BJ (cell line): ENCODE data around the gene OR2W3. TPM values are rescaled to one million over a fixed set of nuclear protein-coding genes. Genes with fewer than 3 reads are reported as not detected.
A peak's percentile ranks its signal among the peaks of the same experiment; 100 is the strongest.
"Not testable (repeated sequence)": the region's sequence is repeated elsewhere in the genome, so short reads cannot be mapped to it uniquely, and the experiment has no call there.

Source experiments
- CTCF ChIA-PET: fragments of 350-600 bp; formaldehyde crosslinking; extraction: SDS; loops from one replicate; lab custom pipeline; 2021; ENCODE audit warnings: antibody characterized with exemption, inconsistent platforms; lab: Yijun Ruan, JAX
- POLR2A ChIA-PET: fragments of 300-600 bp; sonication (Branson Sonifier 250); formaldehyde crosslinking; extraction: SDS; loops from one replicate; lab custom pipeline; 2021; ENCODE audit warnings: antibody characterized with exemption; lab: Charles Lee
- DNase-seq: peaks from one replicate; pipeline ENCODE4 v3.0.0-alpha.2; 2011; ENCODE audit warnings: low read depth
- H3K27me3 ChIP-seq: 2 replicates; pipeline ENCODE4 v1.6.0; 2011; ENCODE audit warnings: low read length; ENCODE audit not compliant: control insufficient read depth, insufficient read depth
- H3K36me3 ChIP-seq: 2 replicates; pipeline ENCODE4 v1.5.1; 2011; ENCODE audit warnings: low read length; ENCODE audit not compliant: control insufficient read depth, insufficient read depth
- H3K4me3 ChIP-seq: 2 replicates; pipeline ENCODE4 v1.5.1; 2011; ENCODE audit warnings: low read depth, mild to moderate bottlenecking, control low read depth, low read length
- polyA plus RNA-seq: library from polyadenylated mRNA; depleted of rRNA; stranded (reverse); fragments of >200 nt; gene quantifications from 2 replicates; pipeline ENCODE4 v1.2.3, GENCODE V29; 2011; rRNA removed
- TF ChIP-seq, protein P1 (sequence below): IDR thresholded peaks from 2 replicates; pipeline ENCODE4 v1.5.1; 2011; ENCODE audit warnings: low read depth, mild to moderate bottlenecking, control low read depth, inconsistent platforms, low read length, moderate library complexity; ENCODE audit not compliant: insufficient read depth

The OR2W3 gene
- polyA plus RNA-seq, 1 experiment: not detected

DNA sequence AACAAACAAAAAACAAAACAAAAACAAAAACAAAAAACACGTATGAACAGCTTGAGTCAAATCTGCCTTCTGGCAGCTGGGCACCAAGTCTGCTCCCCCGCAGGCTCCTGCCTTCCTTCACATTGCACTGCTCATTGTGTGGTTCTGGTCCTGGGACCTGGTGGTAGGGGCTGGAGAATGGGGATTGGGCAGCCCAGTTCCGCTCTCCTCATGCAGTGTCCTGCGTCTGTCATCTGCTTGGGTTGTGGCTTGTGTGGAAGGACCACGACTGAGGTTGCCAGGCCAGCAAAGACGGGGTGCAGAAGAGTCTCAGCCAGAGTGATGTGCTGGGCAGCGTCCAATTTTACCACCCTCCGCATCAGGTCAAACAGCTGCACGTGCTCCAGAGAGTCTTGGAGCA, 40.4 kb downstream of the OR2W3 start:
- no peak overlapping the region for H3K4me3 ChIP-seq
- H3K27me3 ChIP-seq: no peaks in the 10 kb centered on the region
- H3K36me3 ChIP-seq: no peaks in the 10 kb centered on the region
- no peak for DNase-seq
- CTCF ChIA-PET: no interaction called here
- POLR2A ChIA-PET: no interaction called here
- TF ChIP-seq, protein P1, sequence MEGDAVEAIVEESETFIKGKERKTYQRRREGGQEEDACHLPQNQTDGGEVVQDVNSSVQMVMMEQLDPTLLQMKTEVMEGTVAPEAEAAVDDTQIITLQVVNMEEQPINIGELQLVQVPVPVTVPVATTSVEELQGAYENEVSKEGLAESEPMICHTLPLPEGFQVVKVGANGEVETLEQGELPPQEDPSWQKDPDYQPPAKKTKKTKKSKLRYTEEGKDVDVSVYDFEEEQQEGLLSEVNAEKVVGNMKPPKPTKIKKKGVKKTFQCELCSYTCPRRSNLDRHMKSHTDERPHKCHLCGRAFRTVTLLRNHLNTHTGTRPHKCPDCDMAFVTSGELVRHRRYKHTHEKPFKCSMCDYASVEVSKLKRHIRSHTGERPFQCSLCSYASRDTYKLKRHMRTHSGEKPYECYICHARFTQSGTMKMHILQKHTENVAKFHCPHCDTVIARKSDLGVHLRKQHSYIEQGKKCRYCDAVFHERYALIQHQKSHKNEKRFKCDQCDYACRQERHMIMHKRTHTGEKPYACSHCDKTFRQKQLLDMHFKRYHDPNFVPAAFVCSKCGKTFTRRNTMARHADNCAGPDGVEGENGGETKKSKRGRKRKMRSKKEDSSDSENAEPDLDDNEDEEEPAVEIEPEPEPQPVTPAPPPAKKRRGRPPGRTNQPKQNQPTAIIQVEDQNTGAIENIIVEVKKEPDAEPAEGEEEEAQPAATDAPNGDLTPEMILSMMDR: no peak

DNA sequence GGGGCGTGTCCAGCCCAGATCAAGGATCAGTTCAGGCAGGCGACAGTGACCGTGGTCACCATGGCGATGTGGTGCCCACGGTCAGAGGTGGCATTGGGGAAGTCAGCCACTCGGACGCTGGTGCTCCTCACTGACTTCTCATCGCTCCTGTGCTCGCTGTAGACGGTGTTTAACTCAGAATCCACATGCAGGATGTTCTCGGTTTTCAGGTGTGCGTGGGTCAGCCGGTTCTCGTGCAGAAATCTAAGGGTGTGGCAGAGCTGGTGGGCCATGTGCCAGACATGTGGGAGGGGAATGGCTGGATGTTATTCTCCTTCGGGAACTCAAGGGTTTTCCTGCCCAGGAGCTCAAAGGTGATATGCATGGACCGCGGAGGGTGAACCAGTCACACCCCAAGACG, 41.0 kb downstream of the OR2W3 start:
- CTCF ChIA-PET: no interaction called here
- no peak for DNase-seq
- Histone ChIP-seq H3K36me3 (no peaks in the 10 kb centered on the region), H3K27me3 (no peaks in the 10 kb centered on the region), H3K4me3 (no peak overlapping the region)
- TF ChIP-seq, protein P1: no peak
- POLR2A ChIA-PET: no interaction called here

- POLR2A ChIA-PET, DNase-seq, H3K4me3 ChIP-seq, H3K36me3 ChIP-seq, CTCF ChIA-PET, H3K27me3 ChIP-seq: not testable (repeated sequence)
- TF ChIP-seq, protein P1: peak; percentile 15; the same call in 1 of the 2 replicates
These were observed 41.8 kb downstream of the OR2W3 start for GRCh38 chr1:247936965-247937734.

- CTCF ChIA-PET: no interaction called here
- H3K36me3 ChIP-seq: no peaks in the 10 kb centered on the region
- TF ChIP-seq, protein P1: no peak
- POLR2A ChIA-PET: no interaction called here
- H3K27me3 ChIP-seq: no peaks in the 10 kb centered on the region
- no peak for DNase-seq
- H3K4me3 ChIP-seq: no peak overlapping the region
These were observed 47.2 kb downstream of the OR2W3 start for GRCh38 chr1:247942624-247943023.

Other genes with a start within 250 kb of the OR2W3 start
- not detected in 2 replicates for gene OR13G1, start 215.8 kb upstream of the OR2W3 start, polyA plus RNA-seq
- not detected in 2 replicates for gene OR6F1, start 178.9 kb upstream of the OR2W3 start, polyA plus RNA-seq
- gene OR14K1, start 157.0 kb upstream of the OR2W3 start, polyA plus RNA-seq: not detected in 2 replicates
- gene OR14A2, start 147.4 kb upstream of the OR2W3 start, polyA plus RNA-seq: not detected in 2 replicates
- not detected in 2 replicates for gene OR1C1, start 135.0 kb upstream of the OR2W3 start, polyA plus RNA-seq
- not detected in 2 replicates for gene OR14A16, start 71.5 kb upstream of the OR2W3 start, polyA plus RNA-seq
- gene OR11L1, start 53.7 kb upstream of the OR2W3 start, polyA plus RNA-seq: not detected in 2 replicates
- gene TRIM58, start 38.4 kb upstream of the OR2W3 start, polyA plus RNA-seq: not detected in 2 replicates
- gene OR2T8, start 24.7 kb downstream of the OR2W3 start, polyA plus RNA-seq: not detected in 2 replicates
- gene OR2AJ1, start 29.3 kb downstream of the OR2W3 start, polyA plus RNA-seq: not detected in 2 replicates
- not detected in 2 replicates for gene OR2L8, start 53.3 kb downstream of the OR2W3 start, polyA plus RNA-seq
- gene OR2AK2, start 69.6 kb downstream of the OR2W3 start, polyA plus RNA-seq: not detected in 2 replicates
- gene OR2L5, start 118.1 kb downstream of the OR2W3 start, polyA plus RNA-seq: not detected in 2 replicates
- gene OR2L2, start 134.5 kb downstream of the OR2W3 start, polyA plus RNA-seq: not detected in 2 replicates
- gene OR2L3, start 151.2 kb downstream of the OR2W3 start, polyA plus RNA-seq: not detected in 2 replicates
- not detected in 2 replicates for gene OR2L13, start 199.6 kb downstream of the OR2W3 start, polyA plus RNA-seq
- gene OR2M5, start 249.6 kb downstream of the OR2W3 start, polyA plus RNA-seq: not detected in 2 replicates